ENCODE measurements around the gene ITPRID2.
A peak's percentile ranks its signal among the peaks of the same experiment; 100 is the strongest.
"Not testable (repeated sequence)": the region's sequence is repeated elsewhere in the genome, so short reads cannot be mapped to it uniquely, and the experiment has no call there.

Gene ITPRID2

DNA sequence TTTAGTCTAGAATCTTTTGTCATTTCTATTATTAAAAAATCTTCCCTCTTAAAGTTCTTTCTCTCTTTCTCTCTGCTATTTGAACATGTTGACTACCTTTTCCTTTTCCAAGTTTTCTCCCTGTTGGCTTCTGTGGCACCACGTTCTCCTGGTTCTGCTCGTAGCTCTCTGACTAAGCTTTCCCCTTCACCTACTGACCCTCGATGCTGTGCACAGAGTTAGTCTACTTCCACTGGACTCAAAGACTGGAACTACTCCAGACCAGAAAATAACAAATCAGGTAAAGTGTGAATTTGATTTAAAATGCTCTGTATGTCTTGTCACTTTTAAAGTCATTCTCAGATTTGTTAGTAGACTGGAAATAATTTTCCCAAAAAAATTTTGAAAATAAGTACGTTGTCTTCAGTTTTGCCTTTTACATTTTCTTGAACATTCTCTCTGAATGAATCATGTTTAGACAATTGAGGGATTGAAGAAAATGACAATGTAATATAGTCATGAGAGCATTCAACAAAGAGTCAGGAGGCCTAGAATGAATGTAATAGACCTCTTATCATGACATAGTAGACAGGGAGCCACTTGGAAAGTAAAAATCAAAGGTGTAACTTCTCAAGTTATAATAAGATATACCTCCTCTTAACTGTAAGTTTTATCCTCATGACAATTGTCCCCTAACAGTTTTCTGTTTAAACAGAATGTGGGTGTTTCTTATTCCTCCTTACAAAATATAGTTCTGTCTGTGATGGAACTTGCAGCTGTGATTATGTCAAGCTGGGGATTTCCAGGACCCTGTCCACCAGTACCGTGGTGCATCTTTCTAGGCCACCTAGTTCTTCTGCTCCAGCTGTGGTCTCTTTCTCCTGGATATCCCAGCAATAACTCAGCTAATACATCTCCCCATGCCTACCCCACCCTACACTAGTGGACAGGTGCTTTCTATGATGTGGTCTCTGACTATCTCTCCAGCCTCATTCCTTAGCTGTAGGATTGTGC lies 25.5 kb downstream of the ITPRID2 start:
- no peak for DNase-seq (ENCODE audit: low spot score)

DNA sequence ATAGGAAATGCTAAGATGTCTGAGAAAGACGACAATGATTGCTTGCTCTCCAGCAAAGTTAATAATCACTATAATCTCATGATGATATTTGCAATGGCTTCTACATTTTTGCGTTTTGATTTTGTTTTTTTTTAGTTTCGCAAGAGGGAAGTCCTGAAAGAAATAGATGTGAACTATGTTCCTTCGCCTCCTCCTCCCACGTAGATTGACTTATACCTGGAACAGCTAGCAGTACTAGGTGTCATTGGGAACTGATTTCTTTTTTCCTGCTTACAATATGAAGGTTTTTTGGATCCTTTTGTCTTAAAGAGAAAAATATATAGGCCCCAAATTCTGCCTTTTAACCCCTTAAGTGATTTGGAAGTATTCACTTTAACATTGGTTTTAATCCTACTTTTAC lies 26.7 kb downstream of the ITPRID2 start:
- no peak for DNase-seq (ENCODE audit: low spot score)

DNA sequence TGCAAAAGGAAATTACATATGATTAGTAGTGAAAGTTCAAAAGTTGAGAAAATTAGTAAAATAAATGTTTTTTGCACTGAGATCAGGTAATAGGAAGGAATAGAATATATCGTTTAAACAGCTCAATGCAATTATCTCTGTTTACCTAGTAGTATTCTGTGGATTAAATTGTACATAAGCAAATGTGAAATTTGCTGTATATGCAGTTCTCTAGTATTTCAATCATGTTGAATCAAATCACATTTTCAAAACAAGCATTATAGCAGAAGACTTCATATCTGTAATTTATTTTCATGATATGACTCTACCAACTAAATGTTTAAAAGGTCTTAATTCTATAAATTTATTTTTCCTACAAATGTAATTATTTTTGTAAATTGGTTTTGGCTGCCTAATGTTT lies 31.6 kb downstream of the ITPRID2 start:
- no peak for DNase-seq (ENCODE audit: low spot score)

DNA sequence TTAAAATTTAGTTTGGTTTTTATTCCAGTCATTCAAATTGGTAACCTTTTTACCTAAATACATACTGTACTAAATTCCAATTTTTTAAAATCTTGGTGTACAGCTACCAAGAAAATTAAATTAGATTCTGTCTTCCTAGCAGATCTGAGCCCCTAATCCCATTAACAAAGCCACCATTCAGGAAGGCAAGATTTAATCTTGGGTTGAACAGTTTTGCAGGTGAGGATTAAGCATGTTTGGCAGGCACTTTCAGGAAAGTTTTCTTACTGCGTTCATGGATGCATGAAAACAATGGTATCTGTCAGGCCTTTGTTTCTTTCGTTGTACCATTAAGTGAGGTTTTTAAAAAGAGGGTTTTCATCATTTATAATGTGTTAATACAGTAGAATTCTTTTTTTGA lies 32.8 kb downstream of the ITPRID2 start:
- DNase-seq (ENCODE audit: low spot score) = no peak

DNA sequence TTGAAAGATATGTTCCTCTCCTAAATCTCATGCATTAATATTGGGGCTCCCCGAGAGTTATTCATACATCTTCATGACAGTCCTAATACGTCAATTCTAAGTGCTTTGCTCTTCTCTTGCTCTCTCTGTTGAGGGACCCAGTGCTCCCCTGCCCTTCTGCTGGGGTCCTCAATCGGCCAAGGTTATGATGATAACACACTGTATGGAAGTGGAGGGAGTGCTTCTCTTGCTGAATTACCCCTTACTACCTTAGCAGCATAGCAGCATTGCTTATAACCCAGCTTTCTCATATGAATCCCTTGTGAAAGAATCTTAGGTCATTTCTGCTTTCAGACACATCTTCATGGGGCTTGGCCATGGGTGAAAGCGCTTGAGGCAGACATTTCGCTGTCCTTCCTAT lies 43.2 kb downstream of the ITPRID2 start:
- no peak for DNase-seq (ENCODE audit: low spot score)

DNA sequence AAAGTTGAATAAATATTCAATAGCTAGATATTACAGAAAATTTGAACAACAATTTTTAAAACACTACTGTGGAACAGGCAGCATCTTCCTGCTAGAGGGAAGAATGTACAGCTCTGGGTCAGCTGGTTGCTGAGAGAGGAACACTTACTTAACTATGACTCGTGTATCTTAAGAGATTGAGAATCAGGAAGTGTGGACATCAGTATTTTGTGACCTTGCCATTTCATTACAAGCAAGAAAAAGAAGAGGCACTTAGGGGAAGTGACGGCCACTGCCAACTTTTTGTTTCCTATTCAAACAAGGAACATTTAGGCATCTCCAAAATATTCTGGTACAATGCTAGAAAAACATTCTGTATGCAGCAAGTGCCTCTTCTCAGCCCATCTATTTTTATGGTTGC lies 45.9 kb downstream of the ITPRID2 start:
- DNase-seq (ENCODE audit: low spot score) = no peak

DNA sequence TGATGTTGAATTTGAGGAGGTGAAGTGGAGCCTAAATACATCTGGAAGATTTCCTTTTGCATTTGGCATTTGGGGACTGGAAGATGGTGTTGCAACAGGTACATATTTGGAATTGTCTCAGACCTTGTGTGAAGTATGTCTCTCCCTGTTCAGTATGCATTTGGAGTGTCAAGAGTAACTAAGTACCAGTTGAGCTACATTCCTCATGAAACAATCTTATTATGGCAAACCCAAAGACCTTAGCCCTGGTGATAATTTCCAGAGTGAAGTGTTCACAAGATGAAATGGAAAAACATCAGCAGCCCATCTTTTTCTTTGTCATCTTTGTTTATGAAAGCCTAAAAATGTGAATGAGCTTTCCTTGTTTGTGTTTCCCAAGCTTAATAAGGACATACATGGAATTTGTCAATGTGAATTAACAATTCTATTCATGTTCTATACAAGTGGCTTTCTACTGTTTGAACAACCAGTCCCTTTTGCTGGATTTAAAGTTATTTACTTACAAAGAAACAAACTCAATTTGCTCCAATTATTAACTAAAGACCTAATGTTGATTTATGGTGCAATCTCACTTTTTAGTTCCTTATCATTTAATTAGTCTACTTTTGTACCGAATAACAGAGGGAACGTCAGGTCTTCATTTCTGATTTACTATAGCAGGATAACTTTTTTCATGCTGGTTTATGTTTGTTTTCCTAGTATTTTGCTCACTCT lies 52.0 kb downstream of the ITPRID2 start:
- DNase-seq (ENCODE audit: low spot score) = no peak

DNA sequence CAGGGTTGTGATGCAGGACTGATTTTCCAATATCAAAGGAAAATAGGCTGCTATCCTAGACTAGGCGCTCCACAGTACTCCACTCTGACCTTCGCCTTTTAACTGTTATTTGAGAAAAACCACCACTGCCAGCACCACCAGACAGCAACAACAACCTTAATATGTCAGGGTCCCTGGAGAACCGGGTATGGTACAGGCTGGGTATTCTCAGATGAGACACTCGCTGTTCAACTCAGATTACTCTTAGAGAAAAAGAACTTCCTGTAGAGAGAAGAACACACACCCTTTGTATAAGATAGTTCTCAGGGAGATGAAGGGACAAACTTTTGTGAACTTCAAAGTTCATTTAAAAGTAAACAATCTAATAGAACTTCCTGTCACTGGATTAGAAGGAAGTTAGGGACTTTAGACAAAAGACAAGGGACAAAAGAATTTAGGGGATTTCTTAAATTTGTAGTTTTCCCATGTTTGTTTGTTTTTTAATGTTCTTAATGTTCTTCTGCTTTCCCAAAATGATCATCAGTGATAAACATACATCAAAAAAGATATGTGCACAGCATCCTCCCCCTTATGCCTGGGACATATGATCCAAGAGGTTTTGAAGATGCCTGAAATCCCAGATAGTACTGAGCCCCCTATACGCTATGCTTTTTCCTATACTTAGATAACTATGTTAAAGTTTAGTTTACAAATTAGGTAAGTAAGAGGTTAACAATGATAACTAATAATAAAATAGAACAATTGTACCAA lies 52.8 kb downstream of the ITPRID2 start:
- DNase-seq (ENCODE audit: low spot score) = no peak

DNA sequence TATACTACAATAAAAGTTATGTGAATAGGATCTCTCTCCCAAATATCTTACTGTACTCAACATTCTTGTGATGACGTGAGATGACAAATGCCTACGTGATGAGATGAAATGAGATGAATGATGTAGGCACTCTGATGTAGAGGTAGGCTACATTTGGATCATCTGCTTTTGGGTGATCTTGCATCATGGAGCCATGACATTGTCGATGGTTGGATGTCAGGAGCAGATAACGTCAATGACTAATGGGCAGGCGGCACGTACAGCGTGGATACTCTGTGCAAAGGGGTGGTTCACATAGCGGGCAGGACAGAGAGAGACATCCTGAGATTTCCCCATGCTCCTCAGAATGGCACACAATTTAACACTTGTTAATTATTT lies 53.4 kb downstream of the ITPRID2 start:
- DNase-seq (ENCODE audit: low spot score) = no peak

DNA sequence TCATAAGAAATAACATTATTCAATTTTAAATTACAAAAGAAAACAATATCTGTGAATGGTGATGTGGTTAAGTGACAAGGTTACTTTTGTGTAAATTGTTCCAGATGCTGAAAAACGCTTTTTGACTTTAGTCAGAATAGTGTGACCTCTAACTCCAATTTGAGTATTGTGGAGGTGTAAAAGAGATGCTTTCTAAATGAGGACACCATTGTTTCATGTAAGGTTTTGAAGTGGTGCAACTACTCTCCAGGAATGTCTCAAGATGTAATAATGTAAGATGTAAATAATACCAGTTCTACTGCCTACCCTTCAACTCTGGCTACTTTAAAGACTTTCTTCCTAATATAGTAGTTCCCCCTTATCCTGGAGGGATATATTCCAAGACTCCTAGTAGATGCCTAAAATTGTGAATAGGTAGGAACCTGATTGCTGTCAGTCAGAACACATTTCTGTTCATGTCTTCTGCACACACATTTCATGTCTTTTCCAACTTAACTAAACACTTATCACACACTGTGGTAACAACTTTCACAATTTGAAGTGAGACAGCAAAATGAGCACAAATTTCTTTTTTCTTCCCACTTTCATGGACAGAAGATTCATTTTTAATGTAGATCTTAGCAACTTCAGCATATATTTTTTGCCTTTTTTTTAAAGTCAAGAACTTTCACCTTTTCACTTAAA lies 55.1 kb downstream of the ITPRID2 start:
- DNase-seq (ENCODE audit: low spot score) = no peak

DNA sequence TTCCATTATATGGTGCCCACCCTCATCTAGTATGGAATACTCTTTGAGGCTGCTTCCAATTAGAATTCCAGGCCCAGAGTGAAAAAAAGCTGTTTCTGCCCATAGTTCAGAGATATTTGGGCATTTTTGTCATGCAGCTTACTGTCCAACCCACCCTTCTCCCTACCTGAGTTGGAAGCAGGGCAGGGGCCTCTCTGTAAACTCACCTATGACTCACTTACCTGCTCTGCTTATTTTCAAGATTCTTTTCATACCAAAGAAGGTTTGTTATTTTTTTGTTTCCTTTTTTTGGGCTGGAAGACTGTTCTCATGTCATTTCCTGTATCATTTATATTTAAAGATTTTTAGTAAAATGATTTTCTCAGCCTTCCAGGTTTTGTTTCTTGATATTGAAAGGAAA lies 55.7 kb downstream of the ITPRID2 start:
- DNase-seq (ENCODE audit: low spot score) = no peak

DNA sequence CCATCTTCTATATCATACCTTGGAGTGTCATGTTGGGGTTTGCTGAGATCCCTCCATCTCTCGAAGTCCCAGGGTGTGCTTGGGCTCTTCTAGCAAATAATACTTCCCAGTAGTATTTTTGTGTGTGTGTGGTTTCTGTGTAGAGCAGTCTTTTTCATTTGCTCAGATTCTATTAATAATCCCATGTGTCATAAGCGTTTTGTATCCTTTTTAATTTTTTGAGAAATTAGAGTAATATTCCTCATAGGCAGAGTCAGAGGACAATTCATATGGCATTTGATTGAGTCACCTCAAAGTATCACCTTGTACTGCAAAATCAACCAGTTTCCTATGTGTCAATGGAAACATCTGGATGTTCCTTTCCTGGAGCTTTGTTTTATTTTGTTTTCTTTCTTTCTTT lies 56.7 kb downstream of the ITPRID2 start:
- no peak for DNase-seq (ENCODE audit: low spot score)

DNA sequence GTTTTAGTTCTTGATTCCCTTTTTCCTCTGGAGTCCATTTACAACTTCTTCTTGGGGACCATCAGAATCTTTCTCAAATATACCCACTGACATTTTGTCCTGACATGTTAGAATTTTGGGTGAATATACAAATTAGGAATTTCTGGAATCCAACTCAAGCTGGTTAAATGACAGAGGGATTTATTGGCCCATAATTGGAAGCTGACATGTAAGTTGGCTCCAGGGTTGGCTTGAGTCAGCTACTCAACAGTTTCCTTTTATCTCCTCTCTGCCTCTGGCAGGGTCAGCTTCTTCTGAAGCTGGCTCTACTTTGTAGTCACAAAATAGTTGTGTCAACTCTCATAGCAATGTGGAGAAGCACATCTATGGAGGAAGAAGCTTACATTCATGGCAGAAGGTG lies 57.5 kb downstream of the ITPRID2 start:
- DNase-seq (ENCODE audit: low spot score) = no peak

DNA sequence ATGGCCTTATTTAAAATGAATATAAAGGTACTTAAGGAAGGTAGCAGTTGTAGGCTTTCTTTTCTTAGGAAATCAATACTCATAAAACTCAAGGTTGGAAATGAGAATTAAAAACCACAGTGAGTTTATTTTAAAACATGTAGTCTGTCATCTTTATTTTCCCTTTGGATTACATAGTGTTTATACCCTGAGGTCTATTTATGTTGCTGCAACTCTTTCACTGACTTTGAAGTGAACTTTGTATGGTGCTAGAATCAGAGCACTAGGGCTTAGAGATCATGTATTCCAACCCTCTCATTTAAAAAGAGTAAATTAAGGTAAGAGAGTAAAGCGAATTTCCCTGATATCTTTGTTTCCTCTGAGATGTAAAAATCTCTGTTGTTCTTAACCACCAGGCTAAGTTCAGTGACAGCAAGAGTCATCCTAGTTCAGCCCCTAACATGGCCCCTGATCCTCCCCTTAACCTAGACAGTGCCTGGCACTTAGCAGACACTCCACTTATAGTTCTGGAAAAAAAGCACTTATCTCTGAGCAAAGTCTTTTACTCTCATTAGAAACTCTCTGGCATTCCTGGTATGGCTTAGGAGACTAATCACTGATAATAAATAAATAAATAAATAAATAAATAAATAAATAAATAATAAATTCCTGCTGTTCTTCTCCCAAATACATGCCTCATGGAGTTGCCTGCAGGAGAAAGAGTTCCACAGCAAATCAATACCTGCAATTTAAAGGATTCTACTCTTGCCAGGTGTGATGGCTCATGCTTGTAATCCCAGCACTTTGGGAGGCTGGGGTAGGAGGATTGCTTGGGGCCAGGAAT lies 61.1 kb downstream of the ITPRID2 start:
- DNase-seq (ENCODE audit: low spot score) = no peak

DNA sequence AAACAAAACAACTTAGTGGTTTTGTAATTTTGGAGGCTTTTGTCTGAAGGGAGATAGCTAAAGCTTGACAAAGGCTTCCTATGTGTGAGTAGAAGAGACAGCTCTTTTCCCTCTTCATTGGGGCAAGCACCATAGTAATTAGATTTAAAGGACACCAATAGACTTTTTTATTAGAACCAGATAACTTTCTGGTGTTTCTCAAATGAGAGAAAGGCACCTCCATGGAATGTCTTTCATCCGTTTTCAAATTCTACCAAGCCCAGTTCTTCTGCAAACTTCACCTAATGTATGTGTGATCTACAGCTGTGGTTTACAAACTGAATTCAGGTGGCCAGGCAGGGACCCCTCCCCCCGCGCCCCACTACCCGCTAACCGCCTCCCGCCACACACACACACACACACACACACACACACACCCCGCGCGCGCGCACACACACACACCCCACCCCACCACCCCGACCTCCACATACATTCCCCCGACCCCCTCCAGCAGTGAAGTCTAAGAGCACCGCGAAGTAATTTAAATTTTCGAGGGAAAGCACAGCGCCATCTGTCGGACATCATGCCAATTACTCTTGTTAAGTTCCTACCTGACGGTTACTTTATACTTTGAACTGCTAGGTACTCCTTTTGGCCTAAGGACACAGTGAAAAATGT lies 62.5 kb downstream of the ITPRID2 start:
- peak; percentile 82 for DNase-seq (ENCODE audit: low spot score)

DNA sequence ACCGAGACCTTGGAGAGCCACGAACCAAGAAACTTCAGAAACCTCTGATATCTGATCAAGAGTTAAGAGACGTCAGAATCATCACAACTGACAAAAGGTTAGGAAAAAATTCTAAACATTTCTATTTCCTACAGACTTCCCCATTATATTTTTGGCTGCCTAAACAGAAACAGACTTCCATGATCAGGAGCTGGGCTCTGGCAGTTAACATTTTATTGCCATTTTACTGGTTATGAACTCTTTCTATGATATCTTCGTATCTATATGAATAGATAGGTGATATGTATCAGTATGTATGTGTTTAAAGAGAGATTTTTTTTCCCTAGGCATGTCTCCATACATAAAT lies 63.0 kb downstream of the ITPRID2 start:
- DNase-seq (ENCODE audit: low spot score) = no peak

DNA sequence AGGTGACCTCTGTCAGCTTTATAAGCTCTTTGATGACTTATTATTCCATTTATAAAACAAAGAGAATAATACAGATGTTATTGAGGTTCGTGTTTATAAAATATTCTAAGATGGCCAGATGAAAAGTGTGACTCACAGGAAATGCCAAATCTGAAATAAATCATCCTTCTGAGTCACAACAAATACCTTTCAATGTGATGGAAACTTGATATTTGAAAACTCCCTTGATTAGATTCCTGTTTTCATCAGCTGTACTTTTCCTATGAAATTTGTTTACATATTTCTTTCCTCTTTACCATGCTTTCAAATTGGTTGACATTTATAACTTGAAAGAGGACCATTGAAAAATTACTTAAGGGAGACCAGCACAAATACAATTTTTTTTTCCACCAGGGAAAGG lies 63.5 kb downstream of the ITPRID2 start:
- DNase-seq (ENCODE audit: low spot score) = no peak

DNA sequence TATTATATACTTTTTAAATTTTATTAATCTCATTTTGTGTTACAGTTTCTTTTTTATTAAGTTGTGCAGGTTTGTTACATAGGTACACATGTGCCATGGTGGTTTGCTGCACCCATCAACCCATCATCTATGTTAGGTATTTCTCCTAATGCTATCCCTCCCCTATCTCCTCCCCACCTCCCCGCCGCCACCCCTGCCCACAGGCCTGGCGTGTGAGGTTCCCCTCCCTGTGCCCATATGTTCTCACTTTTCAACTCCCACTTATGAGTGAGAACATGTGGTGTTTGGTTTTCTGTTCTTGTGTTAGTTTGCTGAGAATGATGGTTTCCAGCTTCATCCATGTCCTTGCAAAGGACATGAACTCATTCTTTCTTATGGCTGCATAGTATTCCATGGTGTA lies 64.3 kb downstream of the ITPRID2 start:
- DNase-seq (ENCODE audit: low spot score) = not testable (repeated sequence)

DNA sequence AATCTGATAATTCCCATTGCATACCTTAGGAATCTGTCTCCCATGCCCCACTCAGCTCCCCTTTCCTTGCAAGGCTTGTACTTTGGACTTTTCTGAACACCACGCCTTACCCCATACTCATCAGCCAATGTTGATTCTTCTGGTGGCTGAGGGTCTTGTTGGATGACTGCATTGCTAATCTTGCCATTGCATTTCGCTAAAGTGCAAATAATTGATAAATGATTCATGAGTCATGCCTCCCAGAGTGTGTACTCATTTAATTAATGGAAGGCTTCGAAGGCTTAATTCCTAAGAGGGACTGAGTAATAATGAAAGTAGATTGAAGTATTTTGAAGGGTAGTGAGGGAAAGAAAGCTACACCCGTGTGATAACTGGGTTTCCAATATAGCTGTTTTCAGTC lies 66.1 kb downstream of the ITPRID2 start:
- no peak for DNase-seq (ENCODE audit: low spot score)

DNA sequence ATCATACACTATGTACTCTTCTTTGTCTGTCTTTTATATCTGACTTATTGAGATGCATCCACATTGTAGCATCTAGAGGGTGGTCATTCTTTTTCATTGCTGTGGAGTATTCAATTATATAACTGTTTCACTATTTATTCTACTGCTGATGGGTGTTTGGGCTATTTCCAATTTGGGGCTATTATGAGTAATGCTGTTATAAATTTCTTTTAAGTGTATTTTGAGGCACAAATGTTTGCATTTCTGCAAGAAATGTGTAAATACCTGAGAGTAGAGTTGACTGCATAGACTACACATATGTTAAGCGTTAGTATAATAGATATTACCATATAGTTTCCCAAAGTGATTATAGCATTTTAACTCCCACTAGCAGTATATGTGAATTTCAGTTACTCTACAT lies 67.2 kb downstream of the ITPRID2 start:
- no peak for DNase-seq (ENCODE audit: low spot score)

DNA sequence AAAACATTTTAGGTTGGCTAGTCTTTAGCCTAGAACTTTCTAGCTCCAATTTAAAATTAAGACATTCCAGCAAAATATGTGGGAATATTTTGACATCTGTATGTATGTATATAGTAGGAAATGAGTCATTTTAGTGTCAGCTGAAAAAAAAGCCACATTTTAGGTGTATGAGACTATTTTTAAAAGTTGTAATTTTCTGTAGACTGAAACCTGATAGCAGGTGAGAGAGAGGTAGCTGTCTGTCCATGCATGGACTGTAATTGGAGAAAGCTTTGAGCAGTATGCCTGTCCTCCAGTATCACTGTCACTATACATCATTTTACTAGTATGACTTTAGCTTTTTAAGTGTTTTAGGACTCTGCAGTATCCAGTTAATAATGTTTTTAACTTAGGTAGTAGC lies 68.0 kb downstream of the ITPRID2 start:
- no peak for DNase-seq (ENCODE audit: low spot score)
